K562 (cell line): ENCODE measurements around the gene RPS6KA2. TPM values are rescaled to one million over a fixed set of nuclear protein-coding genes. Genes with fewer than 3 reads are reported as not detected.

ENCODE experiments used
- ATAC-seq: fragments of 200-7000 bp; cut with Tn5 transposase; 3 replicates; pipeline ENCODE4 v1.9.1; 2020; ENCODE audit warnings: moderate library complexity
- BruUV-seq: library from RNA; stranded (reverse); fragments of 400-500 nt; replicated peaks from 2 replicates; lab custom pipeline; 2021; lab: Mats Ljungman, UMichigan
- CTCF ChIA-PET: fragments of 300-600 bp; formaldehyde crosslinking; extraction: SDS; loops from one replicate; lab custom pipeline; 2021; ENCODE audit warnings: low intra/inter-chr PET ratio; lab: Yijun Ruan, JAX
- POLR2A ChIA-PET: fragments of 300-600, 350-650 bp; sonication (Branson Sonifier 250); formaldehyde crosslinking; extraction: SDS; loops from one replicate; lab custom pipeline; 2021; ENCODE audit warnings: antibody characterized with exemption, inconsistent platforms; lab: Yijun Ruan, JAX
- DNase-seq, 4 experiments: peaks; one replicate each; pipeline versions ENCODE4 v3.0.0 to v3.0.0-alpha.2; 2011 to 2018; ENCODE audit warnings: low spot score in 3 of 4, mixed read lengths in 3 of 4; ENCODE audit errors: extremely low read depth in 1 of 4
- FAIRE-seq: peaks from 2 replicates; lab custom pipeline; 2011; peaks lifted over from hg19 to GRCh38; lab: Jason Lieb, UNC
- H2AFZ ChIP-seq: 2 replicates; pipeline ENCODE4 v1.6.0; 2011; ENCODE audit warnings: low read depth, low read length, control low read depth, inconsistent platforms
- H3K27ac ChIP-seq: fragments of 200-600 bp; 3 replicates; pipeline ENCODE4 v1.8.0; 2011; ENCODE audit warnings: low read depth, mild to moderate bottlenecking, control low read depth, inconsistent platforms, low read length, moderate library complexity, mixed read lengths; ENCODE audit errors: extremely low read depth
- H3K27me3 ChIP-seq, 2 experiments: fragments of 300-600 bp in 1 of 2; 2 replicates in 1 of 2; 3 replicates in 1 of 2; pipeline versions ENCODE4 v1.6.0 to v1.8.0; 2011; ENCODE audit warnings: inconsistent platforms in 2 of 2, low read length in 2 of 2, mild to moderate bottlenecking in 1 of 2, mixed read lengths in 1 of 2, moderate library complexity in 1 of 2; ENCODE audit not compliant: control insufficient read depth in 2 of 2, insufficient read depth in 2 of 2
- H3K36me3 ChIP-seq: fragments of 300-600 bp; 3 replicates; pipeline ENCODE4 v1.8.0; 2011; ENCODE audit warnings: mild to moderate bottlenecking, low read length, inconsistent platforms; ENCODE audit not compliant: control insufficient read depth, insufficient read depth
- H3K4me1 ChIP-seq, 2 experiments: fragments of 200-600 bp in 1 of 2; replicated peaks in 1 of 2; 2 replicates in 1 of 2; 3 replicates in 1 of 2; pipeline versions ENCODE4 v1.5.1 to v1.8.0; 2011; ENCODE audit warnings: inconsistent platforms in 2 of 2, low read length in 2 of 2, mild to moderate bottlenecking in 1 of 2, mixed read lengths in 1 of 2, moderate library complexity in 1 of 2; ENCODE audit not compliant: control insufficient read depth in 2 of 2, insufficient read depth in 2 of 2
- H3K4me2 ChIP-seq: 2 replicates; pipeline ENCODE4 v1.6.1; 2011; ENCODE audit warnings: low read length, control low read depth, inconsistent platforms, mixed read lengths; ENCODE audit not compliant: insufficient read depth
- H3K4me3 ChIP-seq: fragments of 200-600 bp; sonication (generic), shearing (Covaris generic); 2 replicates; pipeline ENCODE4 v1.5.1; 2016; ENCODE audit warnings: control low read depth, inconsistent platforms
- H3K79me2 ChIP-seq: fragments of 200-600 bp; 3 replicates; pipeline ENCODE4 v1.8.0; 2011; ENCODE audit warnings: low read length, inconsistent platforms; ENCODE audit not compliant: control insufficient read depth, insufficient read depth
- H3K9ac ChIP-seq, 2 experiments: 2 replicates each; pipeline versions ENCODE4 v1.6.0 to v1.6.1; 2011; ENCODE audit warnings: low read depth in 2 of 2, low read length in 2 of 2, control low read depth in 1 of 2, inconsistent platforms in 1 of 2, mild to moderate bottlenecking in 1 of 2, mixed read lengths in 1 of 2; ENCODE audit not compliant: insufficient read depth in 1 of 2
- H3K9me1 ChIP-seq: one replicate; pipeline ENCODE4 v1.6.0; 2011; ENCODE audit warnings: inconsistent platforms, mild to moderate bottlenecking, low read length, moderate library complexity; ENCODE audit not compliant: control insufficient read depth, insufficient read depth
- H3K9me3 ChIP-seq: replicated peaks from 2 replicates; pipeline ENCODE4 v1.5.1; 2011; ENCODE audit warnings: low read depth, low read length, inconsistent platforms; ENCODE audit not compliant: control insufficient read depth, insufficient read depth
- H4K20me1 ChIP-seq: replicated peaks from 2 replicates; pipeline ENCODE4 v1.6.1; 2011; ENCODE audit warnings: low read length, inconsistent platforms, mixed read lengths; ENCODE audit not compliant: control insufficient read depth, insufficient read depth
- AFF1 ChIP-seq, 2 experiments: fragments of 450-650 bp; IDR thresholded peaks; 2 replicates each; pipeline ENCODE4 v1.6.1; 2018; ENCODE audit warnings: mild to moderate bottlenecking in 2 of 2, low read depth in 1 of 2; ENCODE audit not compliant: partially characterized antibody in 2 of 2
- ATF1 ChIP-seq, 2 experiments: fragments of 450-650 bp in 1 of 2; IDR thresholded peaks; 2 replicates each; pipeline ENCODE4 v1.6.1; 2016; ENCODE audit warnings: missing compliant biosample characterization in 1 of 2, missing genetic modification characterization in 1 of 2
- ATF3 ChIP-seq, 2 experiments: fragments of 450-650 bp in 1 of 2; sonication (generic) in 1 of 2; formaldehyde crosslinking in 1 of 2; IDR thresholded peaks in 1 of 2; conservative IDR thresholded peaks in 1 of 2; 2 replicates each; pipeline versions ENCODE4 v1.6.1 to v1.8.1; 2016 to 2023; ENCODE audit warnings: mild to moderate bottlenecking in 2 of 2, moderate library complexity in 2 of 2, inconsistent platforms in 1 of 2, missing genetic modification reagents in 1 of 2
- ATF7 ChIP-seq: fragments of 450-650 bp; IDR thresholded peaks from 2 replicates; pipeline ENCODE4 v1.7.1; 2014; ENCODE audit warnings: mild to moderate bottlenecking, moderate library complexity
- CC2D1A ChIP-seq: fragments of 450-650 bp; IDR thresholded peaks from 2 replicates; pipeline ENCODE4 v1.6.1; 2017; ENCODE audit warnings: mild to moderate bottlenecking
- NFRKB ChIP-seq: fragments of 450-650 bp; IDR thresholded peaks from 2 replicates; pipeline ENCODE4 v1.6.1; 2016; ENCODE audit warnings: low read depth
- SMARCE1 ChIP-seq: fragments of 450-650 bp; IDR thresholded peaks from 2 replicates; pipeline ENCODE4 v1.7.1; 2016; ENCODE audit warnings: mild to moderate bottlenecking
- WGBS: fragments of 100-300 bp; shearing (Covaris generic); methylation state at CpG from one replicate; pipeline ENCODE4 v1.1.6; 2016; ENCODE audit warnings: low coverage, mixed read lengths; ENCODE audit not compliant: insufficient coverage; ENCODE audit errors: missing lambda C conversion rate; 5-methylcytosine and 5-hydroxymethylcytosine counted together
- in situ Hi-C: fragments of 300-500 bp; cut with MboI; formaldehyde crosslinking; loops from 4 replicates; pipeline ENCODE4 v1.15.0; 2018; ENCODE audit warnings: inconsistent platforms, mixed read lengths
- intact Hi-C: fragments of 100-400 bp; cut with micrococcal nuclease; formaldehyde crosslinking; loops from 2 replicates; pipeline ENCODE4 v1.14.2; 2022
- polyA plus RNA-seq, 8 experiments: library from polyadenylated mRNA; depleted of rRNA in 4 of 8; stranded (reverse) in 5 of 8; unstranded in 3 of 8; fragments of >200 nt; fragmentation: Nextera tagmentation in 2 of 8; fragmentation: Illumina TruSeq in 1 of 8; extraction: Ambion mirVana in 2 of 8; extraction: Trizol in 1 of 8; gene quantifications; 2 replicates each; pipeline versions ENCODE4 v1.2.1 to v1.2.3, GENCODE V29; 2011 to 2014; ENCODE audit warnings: inconsistent platforms in 1 of 8, missing spikeins in 1 of 8
- total RNA-seq, 7 experiments: library from RNA; depleted of rRNA in 6 of 7; stranded (reverse); fragments of >200 nt in 6 of 7; fragmentation: Illumina TruSeq in 2 of 7; extraction: Trizol in 2 of 7; gene quantifications; 2 replicates each; pipeline versions ENCODE4 v1.2.1 to v1.2.3, GENCODE V29; 2011 to 2021; ENCODE audit warnings: low replicate concordance in 1 of 7

The RPS6KA2 gene
- total and polyA plus RNA-seq, 9 of the 15 experiments (the other 6 are each of a cell fraction or from before 2014, with no cell fraction given), result 0.29 to 1.00 (median 0.53) TPM

- no peak for TF ChIP-seq AFF1 (IDR thresholded peaks at IDR 0.05; ENCODE audit: low read depth in 1 of 2, partially characterized antibody in 2 of 2)
- no peak for TF ChIP-seq NFRKB
These were observed 17.6 kb upstream of the RPS6KA2 start (continued) for GRCh38 chr6:166644681-166645080.

GRCh38 chr6:166643891-166644590, 17.0 kb upstream of the RPS6KA2 start:
- in situ Hi-C loops, result no loop called here
- POLR2A ChIA-PET, result no interaction called here
- no TSS peak for BruUV-seq

More at GRCh38 chr6:166643891-166644590, 17.0 kb upstream of the RPS6KA2 start:
- Histone ChIP-seq H3K79me2 (no peaks in the 10 kb centered on the region), H3K9me3 (no peaks in the 10 kb centered on the region; the same call in 1 of the 2 replicates), H3K4me2 (no peak overlapping the region), H3K36me3 (no peaks in the 10 kb centered on the region), H3K27me3 (peaks cover 12 to 34% of the 10 kb centered on the region in 2 experiments; a peak in 4 of 5 replicates), H4K20me1 (no peaks in the 10 kb centered on the region; the same call in 1 of the 2 replicates), H3K9ac (no peak overlapping the region), H2AFZ (no peak overlapping the region), H3K4me1 (no peaks in the 10 kb centered on the region), H3K27ac (no peak overlapping the region), H3K4me3 (no peak overlapping the region), H3K9me1 (no peaks in the 10 kb centered on the region)
- FAIRE-seq (no peak), DNase-seq (no peak), ATAC-seq (no peak)
- CTCF ChIA-PET, result no interaction called here
- WGBS, result 0% methylated on average over 7 of the region's 7 CpGs
- TF ChIP-seq ATF1 (CRISPR knock-in tag; IDR thresholded peaks at IDR 0.05) (no peak), ATF1 (tag; IDR thresholded peaks at IDR 0.05) (0 out of 2 replicates have a peak, but pooled peaks have one; percentile 12), SMARCE1 (no peak), CC2D1A (no peak), ATF7 (peak; percentile 43; the same call in 1 of the 2 replicates), ATF3 (IDR thresholded peaks at IDR 0.05) (peak; percentile 44), ATF3 (CRISPR knock-in tag; conservative IDR thresholded peaks at IDR 0.05) (no peak)
- intact Hi-C loops, result no loop called here
